NCI-H128 (cell line): Measurements from ENCODE around the gene GPR87.

ENCODE experiments used
- DNase-seq: peaks from one replicate; lab custom pipeline; 2025; ENCODE audit not compliant: unreplicated experiment; lab: John Stamatoyannopoulos, UW

The GPR87 gene

DNA sequence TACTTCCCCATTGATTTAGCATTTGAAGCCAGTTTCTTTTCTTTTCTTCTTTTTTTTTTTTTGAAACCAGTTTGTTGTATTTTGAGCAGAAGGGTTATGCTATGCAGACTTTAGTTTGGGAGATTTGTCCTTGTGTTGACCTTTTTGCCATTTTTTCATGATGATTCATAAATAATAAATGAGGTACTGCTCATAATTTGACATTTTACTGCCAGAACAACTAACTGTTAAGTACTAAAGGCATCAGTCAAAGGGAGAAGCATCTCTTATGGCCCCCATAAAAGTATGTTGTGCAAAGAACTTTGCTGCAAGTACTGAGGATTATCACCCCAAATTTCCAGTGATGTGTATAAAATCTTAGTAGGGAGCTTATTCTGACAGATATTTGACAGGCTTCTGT is 1.7 kb upstream of the GPR87 start:
- no peak for DNase-seq

DNA sequence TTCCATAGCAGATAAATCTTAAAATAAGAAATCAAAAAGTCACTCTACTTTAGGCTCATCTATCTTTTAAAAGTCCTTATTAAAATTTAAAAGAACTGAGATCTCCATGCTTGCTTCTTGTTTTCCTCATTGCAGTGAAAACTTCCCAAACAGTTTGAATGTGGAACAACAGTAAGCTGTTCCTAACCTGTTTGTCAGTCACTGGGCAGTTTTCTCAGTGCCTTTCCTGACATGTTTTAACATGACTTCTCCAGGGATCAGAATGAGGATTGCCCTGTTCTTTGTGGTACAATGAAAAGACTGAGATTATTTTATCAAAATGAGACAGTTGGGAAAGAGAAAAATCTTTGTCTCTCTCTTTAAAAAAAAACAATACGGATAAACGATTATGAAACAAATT is 774 bp downstream of the GPR87 start:
- DNase-seq = no peak

DNA sequence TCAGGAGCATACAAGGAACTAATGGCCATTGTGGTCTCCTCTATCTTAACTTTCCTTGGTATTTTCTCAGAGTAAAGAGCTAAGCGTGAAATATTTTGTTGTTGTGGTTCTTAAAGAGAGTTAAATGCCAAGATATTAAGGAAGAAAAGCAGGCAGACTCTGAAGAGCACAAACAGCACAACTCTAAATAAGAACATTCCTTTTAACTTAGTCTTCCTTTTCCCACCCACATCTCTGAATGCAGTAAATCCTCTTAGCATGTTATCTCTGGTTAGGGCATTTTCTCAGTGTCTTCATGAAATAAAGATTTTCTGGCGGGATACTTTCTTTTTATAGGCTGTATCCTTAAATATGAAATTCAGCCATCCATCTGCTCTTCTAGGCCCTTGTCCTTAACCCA is 1.5 kb downstream of the GPR87 start:
- no peak for DNase-seq

DNA sequence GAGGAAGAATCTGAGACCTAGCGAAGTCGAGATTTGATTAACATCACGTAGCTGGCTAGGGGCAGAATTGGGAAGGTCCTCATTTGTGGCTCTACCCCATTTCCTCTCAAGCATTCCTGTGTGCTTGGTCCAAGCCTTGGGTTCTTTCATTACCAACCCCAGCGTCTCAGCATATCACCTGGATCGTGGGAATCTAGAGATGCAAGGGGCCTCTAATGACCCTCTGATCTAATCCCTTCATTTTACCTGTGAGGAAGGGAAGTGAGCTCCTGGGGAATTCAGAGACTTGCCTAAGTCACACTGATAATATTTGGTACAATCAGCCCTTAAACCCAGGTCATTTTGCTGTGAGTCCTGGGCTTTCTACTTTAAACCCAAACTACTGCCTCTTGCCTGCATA is 2.0 kb downstream of the GPR87 start:
- DNase-seq = no peak

DNA sequence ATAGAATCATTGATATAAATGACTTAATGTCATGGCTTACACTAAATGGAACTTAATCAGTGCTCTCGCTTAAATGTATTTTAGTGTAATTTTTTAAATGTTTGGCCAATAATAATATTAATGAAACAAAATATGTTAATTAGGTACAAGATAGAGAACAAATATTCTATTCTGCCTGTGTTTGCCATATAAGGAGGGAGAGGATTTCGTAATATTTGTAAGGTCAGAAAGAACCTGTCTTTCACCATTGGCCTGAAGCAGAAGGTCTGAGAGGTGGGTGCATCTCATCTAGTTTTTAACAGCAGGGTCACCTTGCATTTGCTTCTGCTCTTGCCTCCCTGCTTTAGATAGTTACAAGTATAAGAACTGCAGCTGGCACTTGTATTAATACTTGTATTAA is 2.5 kb downstream of the GPR87 start:
- no peak for DNase-seq

DNA sequence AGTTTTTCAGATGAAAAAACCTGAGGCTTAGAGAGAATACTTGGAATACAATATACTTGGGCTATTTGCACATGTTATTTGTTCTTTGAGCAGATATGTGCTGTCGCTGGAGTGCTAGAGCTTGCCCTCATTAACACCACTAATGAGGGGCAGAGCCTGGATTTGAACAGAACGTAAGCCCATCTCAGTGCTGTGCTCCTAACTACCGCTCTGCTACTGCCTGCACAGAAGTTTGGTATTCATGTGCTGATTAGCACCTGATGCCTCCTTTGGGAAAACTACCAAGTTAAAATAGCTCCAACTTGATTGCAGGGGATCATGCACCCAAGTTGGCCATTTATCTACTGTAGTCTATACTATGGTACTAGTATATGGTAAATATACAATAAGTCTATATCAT is 3.6 kb downstream of the GPR87 start:
- DNase-seq = no peak

DNA sequence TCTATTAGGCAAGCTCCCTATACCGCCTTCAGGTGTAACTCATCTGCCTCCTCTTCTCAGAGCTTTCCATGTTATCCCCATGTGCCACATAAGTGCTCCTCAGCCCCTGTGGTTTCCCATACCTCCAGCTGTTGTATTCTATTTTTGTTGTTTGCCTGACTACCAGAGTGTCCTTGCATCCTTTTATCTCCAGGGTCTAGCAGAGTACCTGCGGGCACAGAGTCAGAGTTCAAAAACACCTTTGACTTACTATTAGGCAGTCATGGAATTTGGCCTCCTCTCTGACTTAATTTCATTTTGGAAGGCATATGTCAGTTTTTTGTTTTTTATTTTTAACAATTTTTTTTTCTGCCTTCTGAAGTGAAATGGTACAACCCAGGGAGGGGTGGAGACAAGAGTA is 7.1 kb downstream of the GPR87 start:
- no peak for DNase-seq

DNA sequence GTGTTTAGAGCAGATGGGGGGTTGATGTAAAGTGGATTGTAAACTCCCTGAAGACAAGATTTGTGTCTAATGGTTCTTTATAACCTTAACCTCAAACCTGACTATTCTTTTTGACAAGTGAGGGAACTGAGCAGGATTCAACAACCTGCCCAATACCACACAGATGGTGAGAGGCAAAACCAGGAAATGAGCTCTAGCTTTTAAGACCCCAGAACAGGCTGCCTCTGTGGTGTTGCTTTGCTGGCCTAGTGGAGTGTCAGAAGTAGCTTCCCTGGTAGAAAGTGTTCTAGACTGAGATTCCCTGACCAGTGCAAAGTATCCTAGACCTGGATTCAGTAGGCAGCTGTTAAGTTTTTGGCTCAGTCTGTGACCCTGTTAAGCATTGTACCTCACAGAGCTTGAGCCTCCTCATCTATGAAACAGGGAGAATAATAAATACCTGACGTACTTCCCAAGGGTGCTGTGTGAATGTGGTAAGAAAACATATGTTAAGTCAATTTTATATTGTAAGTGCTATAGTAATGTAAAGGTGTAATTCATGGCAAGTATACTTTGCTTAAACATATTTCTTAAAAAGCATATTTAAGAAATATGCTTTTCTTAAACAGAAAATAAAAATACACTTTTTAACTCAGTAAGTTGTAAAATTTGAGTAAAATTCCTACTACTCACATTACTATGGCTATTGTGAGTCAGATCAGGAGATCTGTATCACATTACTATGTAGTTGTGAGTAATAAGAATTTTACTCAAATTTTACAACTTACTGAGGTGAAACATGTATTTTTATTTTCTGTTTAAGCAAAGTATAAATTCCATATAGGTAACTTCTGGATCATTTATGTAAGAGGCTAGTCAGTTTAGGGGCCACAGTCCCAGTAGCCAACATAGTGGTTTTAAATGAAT is 8.8 kb downstream of the GPR87 start:
- DNase-seq = no peak

DNA sequence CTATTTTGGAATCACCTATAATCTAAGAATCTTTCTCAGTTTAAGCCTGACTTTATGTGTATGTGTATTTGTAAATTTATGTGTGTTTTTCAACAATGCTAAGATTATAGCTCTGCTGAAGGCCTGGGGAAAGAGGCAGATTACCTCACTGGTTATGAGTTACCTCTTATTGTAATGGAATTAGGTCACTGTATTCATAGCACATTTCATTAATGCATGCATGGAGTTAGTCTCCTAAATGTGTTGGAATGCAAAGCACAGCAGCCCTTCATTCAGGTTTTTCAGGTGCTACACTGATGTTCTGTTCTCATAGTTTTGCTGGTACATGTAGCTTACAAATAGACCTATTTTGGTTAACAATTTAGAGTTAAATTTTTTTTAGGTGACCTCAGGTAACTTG is 9.5 kb downstream of the GPR87 start:
- DNase-seq = no peak

DNA sequence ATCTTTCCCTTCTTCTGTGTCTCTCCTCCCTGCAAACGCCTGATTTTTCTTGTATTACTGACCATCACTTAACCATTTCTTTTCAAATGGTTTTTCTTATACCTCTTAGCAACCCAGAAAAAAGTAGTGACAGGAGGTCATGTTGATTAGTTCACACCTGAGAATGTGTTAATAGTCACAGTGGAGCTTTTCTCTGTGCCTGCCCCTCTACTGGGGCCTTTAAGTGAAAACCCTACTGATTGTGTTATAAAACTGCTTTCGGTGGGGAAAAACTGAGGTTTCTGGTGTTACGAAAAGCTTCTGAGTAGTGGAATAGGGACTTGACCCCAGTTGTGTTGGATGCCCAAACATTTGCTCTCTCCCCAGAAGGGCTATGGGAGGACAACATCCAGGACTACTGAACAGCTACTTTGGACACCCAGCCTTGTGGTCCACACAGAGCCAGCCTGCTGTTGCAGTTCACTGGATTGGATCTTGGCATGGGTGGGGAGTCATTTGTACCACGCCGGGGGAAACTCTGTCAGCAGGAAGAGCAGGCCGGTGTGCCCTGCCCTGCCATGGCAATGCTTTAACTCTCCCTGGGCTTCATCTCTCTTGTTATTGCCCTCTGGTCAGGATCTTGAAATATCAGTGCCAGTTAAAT is 10.3 kb downstream of the GPR87 start:
- DNase-seq = no peak

DNA sequence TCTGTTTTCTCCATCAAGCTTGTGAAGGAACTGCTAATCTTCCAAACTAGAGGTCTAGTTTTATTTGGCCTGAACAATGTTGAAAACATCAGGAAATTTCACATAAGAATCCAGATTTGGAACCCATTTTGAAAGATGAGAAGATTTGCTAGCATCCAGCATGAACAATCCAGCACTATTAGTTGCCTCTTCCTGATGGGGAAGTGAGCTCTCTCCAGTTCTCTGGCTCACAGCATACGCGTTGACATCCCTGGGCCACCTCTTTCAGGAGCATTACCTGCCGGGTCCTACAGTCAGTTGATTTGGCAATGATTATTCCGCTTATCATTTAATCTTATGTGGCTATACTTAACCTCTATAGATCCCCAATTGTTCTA is 10.9 kb downstream of the GPR87 start:
- DNase-seq = no peak

DNA sequence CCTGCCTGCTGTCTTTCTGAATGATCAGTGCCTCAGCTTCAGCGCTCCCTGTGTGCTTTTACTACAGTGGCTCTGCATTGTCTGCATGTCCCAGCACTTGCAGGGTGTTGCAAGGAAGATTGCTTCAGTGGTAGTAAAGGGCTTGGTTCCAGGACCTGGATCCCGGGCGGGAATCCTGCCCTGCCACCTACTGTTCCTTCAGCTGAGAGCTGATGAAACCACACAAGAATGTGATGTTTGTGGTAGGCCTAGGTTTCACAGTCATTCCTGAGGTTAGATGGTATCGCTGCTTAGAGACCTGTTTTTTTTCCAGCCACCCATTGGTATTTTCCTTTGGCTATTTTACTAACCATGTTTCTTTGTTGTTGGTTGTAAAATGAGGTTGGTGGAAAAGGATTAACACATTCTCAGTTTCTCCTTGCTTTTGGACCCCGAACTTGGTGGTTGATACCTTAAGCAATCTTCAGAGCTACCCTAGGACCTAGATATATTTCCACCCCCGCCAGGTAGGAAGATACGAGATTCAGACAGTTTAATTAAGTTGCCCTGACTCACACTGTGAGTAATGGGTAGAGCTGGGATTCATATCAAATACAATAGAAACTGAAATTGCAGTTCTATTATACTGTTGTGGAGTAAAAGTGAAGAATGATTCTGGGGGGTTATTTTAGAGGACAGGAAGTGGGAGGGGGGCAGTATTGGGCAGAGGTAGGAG is 11.4 kb downstream of the GPR87 start:
- no peak for DNase-seq

DNA sequence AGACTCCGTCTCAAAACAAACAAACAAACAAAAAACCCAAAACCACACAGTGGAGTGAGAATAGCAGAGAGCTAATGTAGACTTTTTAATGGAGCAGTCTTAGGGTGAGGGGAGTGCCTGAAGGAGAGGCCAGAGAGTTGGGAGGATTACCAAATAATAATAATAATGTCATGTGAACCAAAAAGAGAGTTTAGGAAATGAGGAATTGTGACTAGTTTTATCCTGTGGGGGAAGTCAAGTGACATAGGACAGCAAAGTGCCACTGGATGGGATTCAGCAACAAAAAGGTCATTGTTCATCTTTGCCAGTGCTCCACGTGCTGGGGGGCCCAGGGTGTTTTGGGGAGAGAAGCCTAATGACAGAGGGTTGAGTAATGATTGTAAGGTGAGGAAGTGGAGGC is 12.9 kb downstream of the GPR87 start:
- no peak for DNase-seq

DNA sequence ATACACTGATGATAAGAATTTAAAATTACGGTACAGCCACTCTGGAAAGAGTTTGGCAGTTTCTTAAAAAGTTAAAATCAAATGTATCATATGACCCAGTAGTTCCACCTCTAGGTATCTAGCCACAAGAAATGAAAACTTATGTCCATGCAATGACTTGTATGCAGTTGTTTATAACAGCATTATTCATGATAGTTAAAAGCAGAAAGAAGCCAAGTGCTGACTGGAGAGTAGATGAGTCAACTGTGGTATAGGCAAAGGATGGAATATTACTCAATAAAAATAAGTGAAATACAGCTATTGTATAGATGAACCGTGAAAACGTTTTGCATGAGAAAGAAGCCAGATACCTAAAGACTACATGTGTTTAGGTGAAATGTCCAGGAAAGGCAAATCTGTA is 14.8 kb downstream of the GPR87 start:
- DNase-seq = no peak

DNA sequence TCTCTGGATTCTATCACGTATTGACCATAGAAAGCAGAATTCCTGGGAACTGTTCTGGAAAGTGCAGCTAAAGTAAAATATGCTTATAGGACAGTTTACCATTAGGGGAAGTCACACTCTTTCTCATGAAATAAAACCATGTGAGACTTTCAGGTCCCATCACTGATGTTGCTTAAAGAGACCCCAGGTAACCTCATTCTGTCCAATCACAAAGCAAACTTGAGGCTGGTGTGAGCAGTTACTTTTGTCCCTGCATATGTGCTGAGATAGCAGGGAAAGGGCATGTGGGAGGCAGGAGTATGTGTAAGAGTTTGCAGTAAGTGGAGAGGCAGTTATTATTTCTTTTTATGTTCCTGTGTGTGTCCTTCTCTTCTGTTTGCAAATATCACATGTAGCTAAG is 16.1 kb downstream of the GPR87 start:
- no peak for DNase-seq

DNA sequence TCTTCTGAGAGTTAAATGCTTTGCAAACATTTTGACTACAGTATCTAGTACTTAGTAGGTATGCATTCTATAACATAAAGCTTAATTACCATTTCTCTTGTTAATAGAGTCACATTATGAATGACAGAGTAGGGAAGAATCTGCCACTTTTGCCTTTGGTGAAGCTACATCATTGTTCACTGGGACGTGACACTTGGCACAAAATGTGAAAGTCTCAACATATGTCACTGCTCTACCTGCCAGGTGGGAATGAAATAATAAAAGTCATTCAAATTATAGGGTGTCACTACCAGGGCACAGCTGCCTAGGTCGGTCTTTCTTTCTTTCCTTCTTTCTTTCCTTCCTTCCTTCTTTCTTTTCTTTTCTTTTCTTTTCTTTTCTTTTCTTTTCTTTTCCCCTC is 17.6 kb downstream of the GPR87 start:
- DNase-seq = no peak

DNA sequence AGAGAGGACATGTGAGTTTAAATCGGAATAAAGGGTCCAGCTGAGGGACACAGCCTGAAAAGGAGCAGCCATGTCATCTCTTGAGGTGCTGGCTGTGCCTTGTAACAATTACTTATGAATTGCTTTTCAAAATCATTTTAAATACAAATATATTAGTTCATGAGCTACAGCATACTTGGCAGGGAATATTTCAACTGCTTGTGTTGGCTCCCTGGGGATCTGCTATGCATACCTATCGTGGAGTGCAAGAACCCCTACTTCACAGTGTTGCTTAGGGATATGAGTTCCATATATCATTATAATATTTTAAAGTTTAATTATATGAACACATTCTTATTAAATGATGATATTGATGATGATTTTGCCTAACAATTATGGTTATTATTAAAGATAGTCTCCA is 19.2 kb downstream of the GPR87 start:
- no peak for DNase-seq

DNA sequence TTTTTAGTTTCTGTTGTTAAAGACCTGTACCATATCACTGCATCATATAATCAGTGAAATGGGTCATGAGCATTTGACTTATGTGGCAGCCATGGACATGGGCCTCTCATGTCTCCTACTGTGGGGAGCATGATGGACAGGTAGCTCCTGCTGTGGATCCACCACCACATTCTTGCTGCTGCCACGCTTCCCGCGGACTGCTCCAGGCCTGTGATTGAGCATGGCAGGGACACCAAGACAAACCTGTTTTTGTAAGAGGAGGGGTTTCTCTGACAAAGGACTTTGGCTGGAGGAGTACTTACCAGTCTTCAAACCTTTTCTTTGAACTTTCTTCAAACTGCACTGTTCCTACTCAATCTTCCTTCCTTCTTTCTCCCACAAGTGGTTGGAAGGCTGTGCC is 20.4 kb downstream of the GPR87 start:
- no peak for DNase-seq

DNA sequence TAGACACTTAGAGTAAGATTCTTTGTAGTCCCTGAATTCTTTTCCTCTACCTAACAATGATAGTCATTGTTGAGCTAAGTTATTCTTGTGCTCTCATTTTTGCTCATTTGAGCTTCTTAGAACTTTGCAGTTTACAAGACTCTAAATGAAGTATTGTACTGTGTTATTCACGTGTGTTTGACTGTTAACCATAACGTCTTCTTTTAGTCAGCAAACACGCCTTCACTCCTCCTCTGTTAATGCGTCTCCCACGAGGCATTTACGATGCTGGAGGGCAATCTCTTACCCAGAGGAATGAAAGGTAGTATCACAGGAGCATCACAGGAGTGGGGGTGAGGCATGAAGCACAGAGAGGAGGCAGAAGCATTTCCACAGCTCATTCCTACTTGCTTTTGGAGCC is 23.5 kb downstream of the GPR87 start:
- DNase-seq = no peak

DNA sequence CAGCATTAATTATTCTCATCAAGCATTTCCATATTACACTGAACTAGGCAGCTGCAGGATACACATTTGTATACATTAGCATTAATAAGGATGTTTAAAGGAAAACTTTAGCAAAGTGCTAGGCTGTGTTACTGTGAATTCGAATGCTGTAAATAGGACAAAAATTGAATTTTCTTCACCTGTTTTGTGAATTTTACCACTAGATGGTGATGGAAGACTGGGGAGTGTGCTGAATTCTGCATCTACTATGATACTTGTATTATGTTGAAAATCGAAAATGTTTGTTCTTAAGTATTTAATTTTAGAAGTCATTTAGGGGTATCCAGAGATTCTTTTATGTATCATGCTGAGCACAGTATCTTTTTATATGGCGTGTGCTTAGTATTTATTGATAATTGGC is 25.9 kb downstream of the GPR87 start:
- DNase-seq = no peak

DNA sequence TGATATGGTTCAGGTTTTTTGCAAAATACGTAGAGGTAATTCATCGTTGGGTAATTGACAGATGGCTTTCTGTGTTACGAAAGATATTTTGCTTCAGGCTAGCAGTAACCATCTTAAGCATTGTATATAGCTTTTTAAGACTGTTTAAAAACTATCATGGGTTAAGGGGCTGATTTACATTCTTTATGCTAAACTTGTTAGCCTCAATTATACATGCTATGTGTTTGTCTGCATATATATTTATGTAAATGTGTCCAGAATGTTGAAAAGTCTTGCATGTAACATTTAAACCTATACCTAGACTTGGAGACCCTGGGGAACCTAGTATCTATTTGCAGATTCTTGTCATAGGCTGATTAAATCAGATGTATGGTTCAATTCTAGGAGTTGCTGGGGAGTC is 27.2 kb downstream of the GPR87 start:
- DNase-seq = no peak

DNA sequence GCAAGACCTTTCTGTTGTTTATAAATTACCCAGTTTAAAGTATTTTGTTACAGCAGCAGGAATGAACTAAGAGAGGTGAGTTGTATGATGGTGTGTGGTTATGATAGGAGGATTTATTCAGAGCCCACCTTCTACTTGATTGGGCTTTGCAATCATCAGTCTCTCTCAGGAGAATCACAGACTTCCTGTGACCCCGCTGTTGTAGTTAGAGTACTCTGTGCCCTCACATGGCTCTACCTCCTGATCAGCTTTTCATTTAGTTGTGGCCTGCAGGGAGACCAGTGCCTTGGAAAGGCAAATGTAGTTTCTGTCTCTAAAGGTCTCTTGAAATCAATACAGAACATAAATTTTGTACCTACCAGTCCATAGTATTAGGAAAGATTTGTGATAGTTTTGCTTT is 30.7 kb downstream of the GPR87 start:
- DNase-seq = no peak
